Raji (cell line): ENCODE results near the gene SON.

Source experiments
- POLR2A ChIP-seq: IDR thresholded peaks from 2 replicates; pipeline ENCODE4 v1.6.1; 2011; ENCODE audit warnings: low read depth, low read length, control low read depth; ENCODE audit not compliant: insufficient read depth

The SON gene

GRCh38 chr21:33541105-33541711, 1.6 kb upstream of the SON start:
- no peak for TF ChIP-seq POLR2A

- peak; percentile 73 for TF ChIP-seq POLR2A
Observed at GRCh38 chr21:33541756-33542639, 840 bp upstream of the SON start, which contains the start of gene GART. GART (minus strand) TSS chr21:33542117; CDS start chr21:33539315, 2,802 bp downstream.

- TF ChIP-seq POLR2A: no peak
Observed at GRCh38 chr21:33543505-33544129, 779 bp downstream of the SON start.

GRCh38 chr21:33544451-33545195, 1.8 kb downstream of the SON start:
- TF ChIP-seq POLR2A: no peak

GRCh38 chr21:33546086-33546485, 3.2 kb downstream of the SON start:
- no peak for TF ChIP-seq POLR2A

- TF ChIP-seq POLR2A: no peak
Observed at GRCh38 chr21:33549848-33550771, 7.3 kb downstream of the SON start.

GRCh38 chr21:33550772-33551660, 8.2 kb downstream of the SON start:
- TF ChIP-seq POLR2A: no peak

GRCh38 chr21:33551664-33552063, 8.8 kb downstream of the SON start:
- no peak for TF ChIP-seq POLR2A

- TF ChIP-seq POLR2A: no peak
Observed at GRCh38 chr21:33552093-33552998, 9.5 kb downstream of the SON start.

GRCh38 chr21:33552999-33553598, 10.3 kb downstream of the SON start:
- no peak for TF ChIP-seq POLR2A

- TF ChIP-seq POLR2A: no peak
Observed at GRCh38 chr21:33554236-33554981, 11.6 kb downstream of the SON start.
